Measurements from ENCODE around the gene CTIF. TPM values are rescaled to one million over a fixed set of nuclear protein-coding genes. Genes with fewer than 3 reads are reported as not detected.

Gene CTIF
- total RNA-seq, 1 donor from 2014 or later = 48.5 TPM

- peaks cover 4% of the 10 kb centered on the region for H3K9me3 Mint-ChIP-seq
- H3K36me3 Mint-ChIP-seq = peaks cover 29% of the 10 kb centered on the region
- no peak overlapping the region for H3K27ac Mint-ChIP-seq
- no peaks in the 10 kb centered on the region for H3K27me3 Mint-ChIP-seq
- H3K4me1 Mint-ChIP-seq (ENCODE audit: unreplicated experiment) = peaks cover 6% of the 10 kb centered on the region
- H3K4me3 Mint-ChIP-seq = no peak overlapping the region
- peak; percentile 70 for TF ChIP-seq CTCF (conservative IDR thresholded peaks at IDR 0.05)
- DNase-seq (ENCODE audit: extremely low spot score, unreplicated experiment) = no peak
These were observed 128.7 kb downstream of the CTIF start for GRCh38 chr18:48667276-48668254.

- Mint-ChIP-seq H3K27me3 (no peaks in the 10 kb centered on the region), H3K4me1 (ENCODE audit: unreplicated experiment) (no peaks in the 10 kb centered on the region), H3K27ac (no peak overlapping the region), H3K36me3 (peaks cover 29% of the 10 kb centered on the region), H3K9me3 (peaks cover 4% of the 10 kb centered on the region), H3K4me3 (no peak overlapping the region)
- DNase-seq (ENCODE audit: extremely low spot score, unreplicated experiment) = no peak
- no peak for TF ChIP-seq CTCF (conservative IDR thresholded peaks at IDR 0.05)
These were observed 129.8 kb downstream of the CTIF start for GRCh38 chr18:48668466-48669179.

- H3K36me3 Mint-ChIP-seq = peaks cover 29% of the 10 kb centered on the region
- no peak for TF ChIP-seq CTCF (conservative IDR thresholded peaks at IDR 0.05)
- H3K4me1 Mint-ChIP-seq (ENCODE audit: unreplicated experiment) = no peaks in the 10 kb centered on the region
- peaks cover 4% of the 10 kb centered on the region for H3K9me3 Mint-ChIP-seq
- no peak for DNase-seq (ENCODE audit: extremely low spot score, unreplicated experiment)
- H3K4me3 Mint-ChIP-seq = no peak overlapping the region
- H3K27me3 Mint-ChIP-seq = no peaks in the 10 kb centered on the region
- no peak overlapping the region for H3K27ac Mint-ChIP-seq
These were observed 130.4 kb downstream of the CTIF start for GRCh38 chr18:48669180-48669675.

GRCh38 chr18:48669991-48670750 lies 131.3 kb downstream of the CTIF start:
- Mint-ChIP-seq H3K27ac (no peak overlapping the region), H3K27me3 (no peaks in the 10 kb centered on the region), H3K4me3 (no peak overlapping the region), H3K9me3 (peaks cover 4% of the 10 kb centered on the region), H3K36me3 (peaks cover 29% of the 10 kb centered on the region), H3K4me1 (ENCODE audit: unreplicated experiment) (no peaks in the 10 kb centered on the region)
- no peak for DNase-seq (ENCODE audit: extremely low spot score, unreplicated experiment)
- TF ChIP-seq CTCF (conservative IDR thresholded peaks at IDR 0.05) = no peak
